AG10803 (cell line): ENCODE measurements around the gene BCAS1.

Experiments used
- DNase-seq: peaks from one replicate; pipeline ENCODE4 v3.0.0; 2010; ENCODE audit warnings: low read depth
- H3K4me3 ChIP-seq: 2 replicates; pipeline ENCODE4 v1.5.1; 2011; ENCODE audit warnings: mild to moderate bottlenecking, low read length, control low read depth
- TF ChIP-seq, protein P1 (sequence below): conservative IDR thresholded peaks from 2 replicates; pipeline ENCODE4 v1.5.1; 2011; ENCODE audit warnings: mild to moderate bottlenecking, low read length, control low read depth, inconsistent platforms

The BCAS1 gene

DNA sequence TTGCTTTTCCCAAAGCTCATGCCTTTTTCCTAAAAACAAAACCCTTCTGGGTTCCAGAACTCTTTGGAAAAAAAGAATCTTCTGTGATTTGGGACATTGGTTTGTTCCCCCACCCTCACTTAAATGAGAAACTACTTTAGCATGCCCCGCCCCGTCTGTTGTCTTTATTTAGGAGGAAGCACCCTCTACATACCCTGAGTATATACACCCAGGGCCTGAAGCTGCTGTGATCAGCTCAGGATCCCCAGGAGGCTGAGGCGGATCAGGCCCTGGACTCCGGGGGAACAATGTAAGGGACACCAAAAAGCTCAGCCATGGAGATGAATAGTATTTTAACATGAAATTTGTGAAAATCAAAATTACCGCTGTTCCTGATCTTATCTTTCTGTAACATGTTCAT is 1.4 kb downstream of the BCAS1 start:
- H3K4me3 ChIP-seq = no peak overlapping the region
- TF ChIP-seq, protein P1, sequence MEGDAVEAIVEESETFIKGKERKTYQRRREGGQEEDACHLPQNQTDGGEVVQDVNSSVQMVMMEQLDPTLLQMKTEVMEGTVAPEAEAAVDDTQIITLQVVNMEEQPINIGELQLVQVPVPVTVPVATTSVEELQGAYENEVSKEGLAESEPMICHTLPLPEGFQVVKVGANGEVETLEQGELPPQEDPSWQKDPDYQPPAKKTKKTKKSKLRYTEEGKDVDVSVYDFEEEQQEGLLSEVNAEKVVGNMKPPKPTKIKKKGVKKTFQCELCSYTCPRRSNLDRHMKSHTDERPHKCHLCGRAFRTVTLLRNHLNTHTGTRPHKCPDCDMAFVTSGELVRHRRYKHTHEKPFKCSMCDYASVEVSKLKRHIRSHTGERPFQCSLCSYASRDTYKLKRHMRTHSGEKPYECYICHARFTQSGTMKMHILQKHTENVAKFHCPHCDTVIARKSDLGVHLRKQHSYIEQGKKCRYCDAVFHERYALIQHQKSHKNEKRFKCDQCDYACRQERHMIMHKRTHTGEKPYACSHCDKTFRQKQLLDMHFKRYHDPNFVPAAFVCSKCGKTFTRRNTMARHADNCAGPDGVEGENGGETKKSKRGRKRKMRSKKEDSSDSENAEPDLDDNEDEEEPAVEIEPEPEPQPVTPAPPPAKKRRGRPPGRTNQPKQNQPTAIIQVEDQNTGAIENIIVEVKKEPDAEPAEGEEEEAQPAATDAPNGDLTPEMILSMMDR = no peak
- DNase-seq = no peak

DNA sequence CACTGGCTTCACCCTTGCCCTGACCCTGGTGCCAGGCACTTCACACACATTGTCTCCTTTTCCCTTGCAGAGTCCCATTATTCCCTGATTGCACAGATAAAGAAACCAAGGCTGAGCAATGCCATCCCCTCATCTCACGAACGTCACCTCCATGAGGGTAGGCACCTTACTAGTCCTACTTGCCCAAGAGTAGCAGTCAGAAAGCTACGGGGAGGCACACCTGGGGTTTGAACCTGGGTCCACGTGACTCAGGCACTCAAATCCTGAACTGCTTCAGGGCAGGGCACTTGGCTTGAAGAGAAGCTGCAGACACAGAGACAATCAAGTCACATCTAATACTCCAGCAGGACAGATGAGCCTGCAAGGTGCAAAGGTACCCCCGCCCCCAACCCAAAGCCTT is 1.9 kb downstream of the BCAS1 start:
- DNase-seq = no peak
- H3K4me3 ChIP-seq = no peak overlapping the region
- TF ChIP-seq, protein P1 = no peak

DNA sequence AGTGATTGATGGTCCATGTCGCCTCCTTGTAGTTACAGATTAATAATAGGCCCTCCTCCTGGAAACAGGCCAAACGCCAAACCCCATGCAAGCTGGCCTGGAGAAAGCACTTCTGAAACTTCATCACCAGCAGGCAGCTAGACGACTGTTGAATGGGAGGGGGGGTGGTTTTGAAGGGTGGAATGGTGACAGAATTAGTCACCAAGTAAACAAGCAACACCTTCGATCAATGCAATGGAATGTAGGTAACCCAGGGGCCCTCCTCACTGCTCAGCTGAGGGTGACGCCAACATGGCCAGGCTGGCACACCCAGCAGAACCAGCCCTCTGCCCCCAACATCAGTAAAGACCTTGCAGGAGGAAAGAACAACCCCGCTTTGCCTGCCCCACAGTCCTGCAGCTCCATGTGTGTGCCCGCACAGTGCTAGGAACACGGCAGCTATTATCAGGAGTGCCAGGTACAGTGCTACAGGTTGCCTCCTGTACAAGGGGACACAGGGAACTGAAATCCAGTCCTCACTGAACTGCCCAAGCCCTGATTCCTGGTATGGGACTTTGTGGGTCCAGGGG is 2.7 kb downstream of the BCAS1 start:
- peak; percentile 26 for DNase-seq
- H3K4me3 ChIP-seq = no peak overlapping the region
- TF ChIP-seq, protein P1 = no peak

DNA sequence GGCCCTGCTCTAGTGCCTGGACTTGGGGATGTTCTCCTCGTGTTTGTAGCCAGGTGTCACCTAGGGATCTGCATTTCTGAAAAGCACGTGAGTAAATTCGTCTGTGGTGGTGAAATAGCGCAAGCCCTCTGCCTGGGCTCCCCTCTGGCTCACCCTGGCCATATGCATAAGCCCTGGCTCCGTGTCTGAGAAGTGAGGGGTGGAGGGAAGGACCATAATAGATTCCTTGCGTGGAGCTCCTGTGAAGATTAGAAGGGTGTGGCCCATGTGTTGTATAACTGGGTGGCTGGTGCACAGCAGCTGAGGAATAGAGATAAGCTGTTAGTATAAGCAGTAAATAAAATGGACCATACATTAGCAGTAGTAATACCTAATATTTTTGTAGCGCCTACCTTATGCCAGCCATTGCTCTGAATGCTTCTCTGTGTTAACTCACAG is 4.8 kb downstream of the BCAS1 start:
- no peak overlapping the region for H3K4me3 ChIP-seq
- DNase-seq = no peak
- TF ChIP-seq, protein P1 = no peak

DNA sequence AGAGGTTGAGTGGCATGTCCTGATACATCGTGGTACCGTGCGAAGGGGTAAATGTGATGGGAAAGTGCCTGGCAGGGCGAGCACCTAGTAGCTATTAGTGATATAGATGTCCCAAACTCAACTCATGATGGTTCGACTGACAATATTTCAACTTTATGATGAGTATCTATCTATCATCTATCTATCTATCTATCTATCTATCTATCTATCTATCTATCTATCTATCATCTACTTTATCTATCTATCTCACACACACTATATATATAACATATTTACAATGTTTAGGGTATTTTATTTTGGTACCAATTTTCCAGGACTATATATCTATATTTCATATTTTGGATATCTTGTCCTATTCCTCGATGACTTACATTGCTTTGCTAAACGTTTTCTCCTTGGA is 5.5 kb downstream of the BCAS1 start:
- H3K4me3 ChIP-seq = no peak overlapping the region
- DNase-seq = no peak
- TF ChIP-seq, protein P1 = no peak

DNA sequence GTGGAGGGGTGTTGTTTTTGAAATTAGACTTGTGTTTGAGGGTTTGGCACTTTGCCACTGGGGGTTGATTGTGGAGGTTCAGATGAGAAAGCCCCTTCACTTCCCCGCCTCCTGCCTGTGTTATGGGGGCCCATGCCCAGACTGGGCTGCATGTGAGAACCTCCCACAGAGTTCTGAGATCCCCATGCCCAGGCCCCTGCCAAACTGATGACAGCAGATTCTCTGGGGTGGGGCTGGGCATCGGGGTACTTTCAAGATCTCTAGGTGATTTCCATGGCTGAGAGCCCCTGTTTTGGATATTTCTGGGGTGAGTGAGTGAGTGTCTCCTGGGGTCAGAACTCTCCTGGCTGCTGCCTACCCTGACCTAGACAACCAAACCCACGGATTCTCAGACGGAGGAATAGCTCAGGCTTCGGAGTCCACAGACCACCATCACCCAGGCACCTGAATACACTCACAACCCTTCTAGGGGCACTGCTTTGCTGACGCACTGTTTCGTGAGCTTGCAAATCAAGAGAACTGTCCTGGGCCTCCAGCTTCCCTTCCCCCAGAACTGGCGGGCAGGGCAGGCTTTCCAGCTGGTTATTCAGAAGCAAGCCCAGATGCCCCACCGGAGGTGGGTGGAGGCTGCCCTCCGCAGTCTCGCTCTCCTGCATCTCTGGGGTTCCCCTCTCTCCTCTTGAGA is 6.3 kb downstream of the BCAS1 start:
- DNase-seq = no peak
- H3K4me3 ChIP-seq = no peak overlapping the region
- TF ChIP-seq, protein P1 = no peak

DNA sequence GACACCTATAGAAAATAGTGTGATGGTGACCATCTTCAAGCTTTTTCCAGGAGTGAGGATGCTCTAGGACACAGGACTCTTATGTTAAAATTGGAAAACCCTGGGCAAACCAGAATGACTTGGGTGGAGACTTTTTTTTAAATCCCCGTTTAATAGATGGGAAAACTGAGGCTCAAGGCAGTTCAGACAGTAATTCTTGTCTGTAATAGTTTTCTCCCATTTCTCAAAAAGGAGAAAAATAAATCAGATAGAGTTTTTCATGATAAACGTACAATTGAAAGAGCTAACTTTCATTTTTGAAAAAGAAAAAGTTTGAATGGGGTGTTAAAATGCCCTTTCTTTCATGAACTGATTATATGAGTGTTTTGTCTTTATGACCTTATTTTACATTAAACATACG is 6.8 kb downstream of the BCAS1 start:
- TF ChIP-seq, protein P1 = no peak
- H3K4me3 ChIP-seq = no peak overlapping the region
- no peak for DNase-seq
